Dedifferentiated amniotic fluid mesenchymal stem cell (primary cell): ENCODE results near the gene PPP1CA.
"Not testable (repeated sequence)": the region's sequence is repeated elsewhere in the genome, so short reads cannot be mapped to it uniquely, and the experiment has no call there.

Experiments
- DNase-seq: peaks from one replicate; pipeline ENCODE4 v3.0.0-alpha.2; 2016; ENCODE audit errors: extremely low spot score

PPP1CA gene

GRCh38 chr11:67404515-67405195, 3.0 kb upstream of the PPP1CA start:
- no peak for DNase-seq

GRCh38 chr11:67403085-67403484, 1.4 kb upstream of the PPP1CA start:
- DNase-seq, result not testable (repeated sequence)

GRCh38 chr11:67402192-67402839, 658 bp upstream of the PPP1CA start:
- not testable (repeated sequence) for DNase-seq

GRCh38 chr11:67400942-67401494, 640 bp downstream of the PPP1CA start:
- no peak for DNase-seq

GRCh38 chr11:67400251-67400941, 1.3 kb downstream of the PPP1CA start:
- DNase-seq, result no peak

GRCh38 chr11:67398661-67399563, 2.7 kb downstream of the PPP1CA start:
- no peak for DNase-seq

GRCh38 chr11:67397986-67398660, 3.5 kb downstream of the PPP1CA start:
- DNase-seq, result no peak

- DNase-seq, result no peak
These were observed 4.1 kb downstream of the PPP1CA start for GRCh38 chr11:67397536-67397935.

- no peak for DNase-seq
These were observed 4.9 kb downstream of the PPP1CA start for GRCh38 chr11:67396587-67397389.

GRCh38 chr11:67396259-67396581, 5.4 kb downstream of the PPP1CA start:
- DNase-seq, result no peak

GRCh38 chr11:67395555-67396258, 6.0 kb downstream of the PPP1CA start:
- no peak for DNase-seq

GRCh38 chr11:67393990-67394389, 7.7 kb downstream of the PPP1CA start:
- no peak for DNase-seq

GRCh38 chr11:67393437-67393836, 8.2 kb downstream of the PPP1CA start:
- DNase-seq, result no peak

GRCh38 chr11:67392183-67392715, 9.4 kb downstream of the PPP1CA start:
- DNase-seq, result no peak

- peak; percentile 79 for DNase-seq
These were observed 10.1 kb downstream of the PPP1CA start, which contains the start of gene RAD9A for GRCh38 chr11:67391304-67392182. TSS of gene RAD9A (plus strand) at chr11:67391986. CDS start at chr11:67392045, 59 bp downstream.

GRCh38 chr11:67390947-67391303, 10.7 kb downstream of the PPP1CA start:
- no peak for DNase-seq

GRCh38 chr11:67389477-67389876, 12.2 kb downstream of the PPP1CA start:
- no peak for DNase-seq

- no peak for DNase-seq
These were observed 14.1 kb downstream of the PPP1CA start for GRCh38 chr11:67387518-67387917.
